Calu3 (cell line): ENCODE results near the gene SBF2. TPM values are rescaled to one million over a fixed set of nuclear protein-coding genes. Genes with fewer than 3 reads are reported as not detected.

Source experiments
- BruUV-seq: library from RNA; stranded (reverse); fragments of 400-500 nt; replicated peaks from 2 replicates; lab custom pipeline; 2021; lab: Mats Ljungman, UMichigan
- CTCF ChIA-PET: fragments of 300-600 bp; sonication (Branson Sonifier 250); formaldehyde crosslinking; loops from one replicate; lab custom pipeline; 2022; ENCODE audit warnings: antibody characterized with exemption; lab: Charles Lee
- DNase-seq: peaks from one replicate; pipeline ENCODE4 v3.0.0; 2022
- H3K27ac Mint-ChIP-seq: one replicate; pipeline ENCODE4 v1.8.0; 2022; ENCODE audit warnings: mixed read lengths; ENCODE audit not compliant: unreplicated experiment
- H3K27me3 Mint-ChIP-seq: one replicate; pipeline ENCODE4 v1.8.0; 2022; ENCODE audit warnings: mixed read lengths; ENCODE audit not compliant: unreplicated experiment
- H3K36me3 Mint-ChIP-seq: one replicate; pipeline ENCODE4 v1.8.0; 2022; ENCODE audit warnings: mild to moderate bottlenecking, moderate library complexity, mixed read lengths; ENCODE audit not compliant: insufficient read depth, unreplicated experiment
- H3K4me1 Mint-ChIP-seq: one replicate; pipeline ENCODE4 v1.8.0; 2022; ENCODE audit warnings: mild to moderate bottlenecking, low read depth, mixed read lengths; ENCODE audit not compliant: unreplicated experiment
- H3K4me3 Mint-ChIP-seq: one replicate; pipeline ENCODE4 v1.8.0; 2022; ENCODE audit warnings: mild to moderate bottlenecking, low read depth, moderate library complexity, mixed read lengths; ENCODE audit not compliant: unreplicated experiment
- H3K9me3 Mint-ChIP-seq: one replicate; pipeline ENCODE4 v1.8.0; 2022; ENCODE audit warnings: low read depth, mixed read lengths; ENCODE audit not compliant: unreplicated experiment
- intact Hi-C: fragments of 100-400 bp; cut with micrococcal nuclease; formaldehyde crosslinking; loops from one replicate; pipeline ENCODE4 v1.10.0; 2022; ENCODE audit not compliant: unreplicated experiment
- total RNA-seq: library from RNA; stranded (reverse); gene quantifications from 2 replicates; pipeline ENCODE4 v1.2.3, GENCODE V29; 2022
- TF ChIP-seq, protein P1 (sequence below): fragments of 200-600 bp; IDR thresholded peaks from one replicate; pipeline ENCODE4 v1.8.0; 2022; ENCODE audit warnings: antibody characterized with exemption; ENCODE audit not compliant: unreplicated experiment

Gene SBF2
- total RNA-seq, 1 experiment from 2014 or later: 39.0 TPM

DNA sequence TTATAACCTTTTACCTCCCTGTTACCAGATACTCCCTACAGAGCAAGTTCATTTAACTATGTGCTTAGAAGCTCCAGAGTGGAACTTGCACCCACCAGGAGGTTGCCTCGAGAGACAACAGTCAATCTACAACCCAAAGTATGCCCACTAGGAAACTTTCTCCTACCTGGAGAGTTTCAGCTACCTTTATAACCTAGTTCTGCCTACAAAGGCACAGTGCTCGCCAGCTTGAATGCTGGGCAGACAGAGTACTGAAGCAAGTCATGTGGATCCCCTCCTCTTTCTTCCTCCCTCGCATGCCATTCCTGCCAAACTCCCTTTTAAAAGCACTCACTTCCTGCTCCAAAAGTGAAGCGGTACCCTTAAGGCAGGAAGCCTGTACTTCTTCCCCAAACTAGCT, 371.2 kb downstream of the SBF2 start:
- no peak overlapping the region for H3K4me3 Mint-ChIP-seq
- no peaks in the 10 kb centered on the region for H3K36me3 Mint-ChIP-seq
- no peaks in the 10 kb centered on the region for H3K9me3 Mint-ChIP-seq
- no TSS peak for BruUV-seq
- TF ChIP-seq, protein P1, sequence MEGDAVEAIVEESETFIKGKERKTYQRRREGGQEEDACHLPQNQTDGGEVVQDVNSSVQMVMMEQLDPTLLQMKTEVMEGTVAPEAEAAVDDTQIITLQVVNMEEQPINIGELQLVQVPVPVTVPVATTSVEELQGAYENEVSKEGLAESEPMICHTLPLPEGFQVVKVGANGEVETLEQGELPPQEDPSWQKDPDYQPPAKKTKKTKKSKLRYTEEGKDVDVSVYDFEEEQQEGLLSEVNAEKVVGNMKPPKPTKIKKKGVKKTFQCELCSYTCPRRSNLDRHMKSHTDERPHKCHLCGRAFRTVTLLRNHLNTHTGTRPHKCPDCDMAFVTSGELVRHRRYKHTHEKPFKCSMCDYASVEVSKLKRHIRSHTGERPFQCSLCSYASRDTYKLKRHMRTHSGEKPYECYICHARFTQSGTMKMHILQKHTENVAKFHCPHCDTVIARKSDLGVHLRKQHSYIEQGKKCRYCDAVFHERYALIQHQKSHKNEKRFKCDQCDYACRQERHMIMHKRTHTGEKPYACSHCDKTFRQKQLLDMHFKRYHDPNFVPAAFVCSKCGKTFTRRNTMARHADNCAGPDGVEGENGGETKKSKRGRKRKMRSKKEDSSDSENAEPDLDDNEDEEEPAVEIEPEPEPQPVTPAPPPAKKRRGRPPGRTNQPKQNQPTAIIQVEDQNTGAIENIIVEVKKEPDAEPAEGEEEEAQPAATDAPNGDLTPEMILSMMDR: no peak
- no peaks in the 10 kb centered on the region for H3K27me3 Mint-ChIP-seq
- intact Hi-C loops: no loop called here
- no peak for DNase-seq
- peaks cover 9% of the 10 kb centered on the region for H3K4me1 Mint-ChIP-seq
- CTCF ChIA-PET: interaction anchor here (0.6 kb wide), 1 partner anchor 515 kb away, joined by 5 read pairs; no protein-coding TSS in a partner anchor
- no peak overlapping the region for H3K27ac Mint-ChIP-seq

DNA sequence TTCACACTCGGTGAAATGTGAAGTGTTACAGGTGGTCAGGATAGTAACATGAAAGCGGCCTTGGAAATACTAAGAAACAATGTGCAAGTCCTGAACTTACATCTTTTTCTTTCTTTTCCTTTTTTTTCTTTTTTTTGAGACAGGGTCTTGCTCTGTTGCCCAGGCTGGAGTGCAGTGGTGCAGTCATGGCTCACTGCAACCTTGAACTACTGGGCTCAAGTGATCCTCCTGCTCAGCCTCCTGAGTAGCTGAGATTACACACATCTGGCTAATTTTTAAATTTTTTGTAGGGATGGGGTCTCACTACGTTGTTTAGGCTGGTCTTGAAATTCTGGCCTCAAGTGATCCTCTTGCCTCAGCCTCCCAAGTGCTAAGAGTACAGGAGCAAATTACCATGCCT, 377.5 kb downstream of the SBF2 start:
- intact Hi-C loops: no loop called here
- CTCF ChIA-PET: no interaction called here
- BruUV-seq: no TSS peak
- no peaks in the 10 kb centered on the region for H3K9me3 Mint-ChIP-seq
- no peak overlapping the region for H3K4me3 Mint-ChIP-seq
- H3K4me1 Mint-ChIP-seq: no peaks in the 10 kb centered on the region
- DNase-seq: no peak
- no peaks in the 10 kb centered on the region for H3K27me3 Mint-ChIP-seq
- TF ChIP-seq, protein P1: no peak
- H3K27ac Mint-ChIP-seq: no peak overlapping the region
- no peaks in the 10 kb centered on the region for H3K36me3 Mint-ChIP-seq

DNA sequence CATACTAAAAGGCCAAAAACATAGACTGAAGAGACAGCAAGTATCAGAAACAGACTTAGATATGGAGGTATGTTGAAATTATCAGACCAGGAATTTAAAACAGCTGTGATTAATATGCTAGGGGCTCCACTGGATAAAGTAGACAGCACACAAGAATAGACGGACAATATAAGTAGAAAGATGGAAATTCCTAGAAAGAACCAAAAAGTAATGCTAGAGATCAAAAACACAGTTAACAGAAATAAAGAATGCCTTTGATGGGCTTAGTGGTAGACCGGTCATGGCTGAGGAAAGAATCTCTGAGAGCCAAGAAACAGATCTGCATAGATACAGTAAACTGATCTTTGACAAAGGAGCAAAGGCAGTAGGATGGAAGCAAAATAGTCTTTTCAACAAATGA, 380.0 kb downstream of the SBF2 start:
- Mint-ChIP-seq H3K27me3 (no peaks in the 10 kb centered on the region), H3K4me3 (no peak overlapping the region), H3K36me3 (no peaks in the 10 kb centered on the region), H3K27ac (no peak overlapping the region), H3K4me1 (no peaks in the 10 kb centered on the region), H3K9me3 (no peaks in the 10 kb centered on the region)
- BruUV-seq: no TSS peak
- TF ChIP-seq, protein P1: no peak
- DNase-seq: no peak
- CTCF ChIA-PET: no interaction called here
- intact Hi-C loops: no loop called here

DNA sequence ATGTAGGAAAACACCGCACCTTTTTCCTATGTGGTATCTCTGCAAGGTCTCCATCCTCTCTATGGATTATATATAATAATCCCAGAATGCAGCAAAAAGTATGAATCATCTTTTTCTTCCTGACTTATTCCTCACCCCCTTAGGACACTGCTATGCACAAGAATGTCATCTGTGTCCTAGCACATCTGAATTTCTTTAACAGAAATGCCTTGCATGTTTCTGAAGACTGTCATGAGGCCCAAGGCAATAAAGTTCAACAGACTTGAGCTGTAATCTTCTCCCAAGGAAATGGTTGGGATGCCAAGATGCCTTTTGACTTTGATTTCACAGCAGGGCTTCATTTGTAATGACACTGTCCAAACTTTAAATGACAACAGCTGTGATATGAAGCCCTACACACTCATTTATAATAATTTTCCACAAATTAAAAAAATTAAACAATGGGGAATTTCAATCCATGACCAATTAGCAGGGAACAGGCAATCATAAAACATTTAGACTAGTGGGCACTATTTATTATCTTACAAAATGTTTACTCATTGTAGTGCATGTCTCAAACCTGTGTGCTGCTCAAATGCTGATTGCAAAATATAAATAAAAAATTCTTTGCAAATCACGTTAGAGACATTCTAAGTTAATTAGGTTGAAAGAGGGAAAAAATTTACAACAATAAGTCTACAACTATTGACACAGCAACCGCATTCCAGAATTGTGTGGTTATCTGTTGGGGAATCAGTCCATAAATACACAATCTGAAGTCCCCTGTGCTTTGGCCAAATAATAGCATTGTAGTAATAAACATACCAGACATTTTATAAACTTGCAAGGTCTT, 387.8 kb downstream of the SBF2 start:
- peaks cover 23% of the 10 kb centered on the region for H3K4me1 Mint-ChIP-seq
- TF ChIP-seq, protein P1: no peak
- H3K36me3 Mint-ChIP-seq: no peaks in the 10 kb centered on the region
- H3K27me3 Mint-ChIP-seq: no peaks in the 10 kb centered on the region
- intact Hi-C loops: no loop called here
- no peak for DNase-seq
- H3K4me3 Mint-ChIP-seq: no peak overlapping the region
- H3K27ac Mint-ChIP-seq: no peak overlapping the region
- H3K9me3 Mint-ChIP-seq: no peaks in the 10 kb centered on the region
- BruUV-seq: no TSS peak
- CTCF ChIA-PET: no interaction called here
